Ovary (tissue), 9 donors: ENCODE results near the gene DNAJC7. TPM values are rescaled to one million over a fixed set of nuclear protein-coding genes. Genes with fewer than 3 reads are reported as not detected.
A peak's percentile ranks its signal among the peaks of the same experiment; 100 is the strongest.

Source experiments
- DNase-seq, 5 donors: peaks; one replicate each; pipeline ENCODE4 v3.0.0-alpha.2; 2019 to 2020
- H3K27ac ChIP-seq, 2 donors: fragments of 200-600 bp; one replicate each; pipeline versions ENCODE4 v1.5.1 to v1.8.0; 2019 to 2022
- H3K27me3 ChIP-seq: fragments of 200-600 bp; one replicate; pipeline ENCODE4 v1.8.0; 2022
- H3K36me3 ChIP-seq: fragments of 200-600 bp; sonication (generic); one replicate; pipeline ENCODE4 v1.5.1; 2019
- H3K4me1 ChIP-seq: one replicate; pipeline ENCODE4 v1.8.1; 2013; ENCODE audit warnings: mild to moderate bottlenecking, moderate library complexity; ENCODE audit not compliant: insufficient read depth
- H3K4me3 ChIP-seq: fragments of 200-600 bp; sonication (generic); one replicate; pipeline ENCODE4 v1.5.1; 2017
- H3K9me3 ChIP-seq, 2 donors: fragments of 200-600 bp in 1 of 2; sonication (generic) in 1 of 2; one replicate each; pipeline versions ENCODE4 v1.5.1 to v1.8.1; 2013 to 2019; ENCODE audit warnings: mild to moderate bottlenecking in 1 of 2, moderate library complexity in 1 of 2
- EP300 ChIP-seq: sonication (generic); formaldehyde crosslinking; IDR thresholded peaks from one replicate; pipeline ENCODE4 v1.6.1; 2017; ENCODE audit warnings: antibody characterized with exemption
- POLR2A ChIP-seq: fragments of 450-650 bp; IDR thresholded peaks from one replicate; pipeline ENCODE4 v1.6.1; 2017; ENCODE audit warnings: antibody characterized with exemption, mild to moderate bottlenecking, moderate library complexity
- WGBS, 3 donors: extraction: QIAGEN DNeasy Blood & Tissue Kit in 1 of 3; methylation state at CpG; one replicate each; pipeline versions ENCODE4 v1.1.5 to v1.1.7; 2013 to 2017; 5-methylcytosine and 5-hydroxymethylcytosine counted together
- intact Hi-C, 4 donors: fragments of 100-400 bp; cut with DNase I; formaldehyde crosslinking; loops; one replicate each; pipeline versions ENCODE4 v1.11.0 to v1.15.1; 2022 to 2023
- polyA plus RNA-seq, 2 donors: library from polyadenylated mRNA; stranded (reverse); fragments of 200-250 nt in 1 of 2; fragments of 350-450 nt in 1 of 2; fragmentation: Illumina TruSeq in 1 of 2; extraction: RNeasy Lipid Tissue Mini Kit (QIAGEN cat#74804) in 1 of 2; gene quantifications; one replicate each; pipeline ENCODE4 v1.2.3, GENCODE V29; 2013 to 2014
- total RNA-seq, 7 donors: library from RNA; depleted of rRNA in 2 of 7; stranded (reverse); fragments of >200 nt in 2 of 7; fragmentation: NEBNext Ultra II Directional in 3 of 7; extraction: Animal tissue kit (Norgen Biotek cat#: 25700) in 3 of 7; gene quantifications; one replicate each; pipeline versions ENCODE4 v1.1.0 to v1.2.4, GENCODE V29; 2016 to 2023
- TF ChIP-seq, protein P1 (sequence below), 3 donors: fragments of 450-650 bp in 2 of 3; fragments of 200-600 bp in 1 of 3; IDR thresholded peaks; one replicate each; pipeline versions ENCODE4 v1.5.1 to v1.8.0; 2016 to 2022; ENCODE audit warnings: antibody characterized with exemption in 3 of 3, mild to moderate bottlenecking in 1 of 3
- donor health status: DM: no; HTN: no; CAD: no; lungs with moderate emphysema.
- donor health status: DM: no; HTN: no; CAD: no.
- donor health status: Bipolar disorder and iron deficiency.
- donor health status: DM: yes; HTN: yes; CAD: no.
- donor health status: DM: no; HTN: no; CAD: no.
- donor health status: DM: yes; HTN: yes; CAD: no.

The DNAJC7 gene
- total and polyA plus RNA-seq, 9 donors: 37.7 to 102 (median 70.1) TPM

DNA sequence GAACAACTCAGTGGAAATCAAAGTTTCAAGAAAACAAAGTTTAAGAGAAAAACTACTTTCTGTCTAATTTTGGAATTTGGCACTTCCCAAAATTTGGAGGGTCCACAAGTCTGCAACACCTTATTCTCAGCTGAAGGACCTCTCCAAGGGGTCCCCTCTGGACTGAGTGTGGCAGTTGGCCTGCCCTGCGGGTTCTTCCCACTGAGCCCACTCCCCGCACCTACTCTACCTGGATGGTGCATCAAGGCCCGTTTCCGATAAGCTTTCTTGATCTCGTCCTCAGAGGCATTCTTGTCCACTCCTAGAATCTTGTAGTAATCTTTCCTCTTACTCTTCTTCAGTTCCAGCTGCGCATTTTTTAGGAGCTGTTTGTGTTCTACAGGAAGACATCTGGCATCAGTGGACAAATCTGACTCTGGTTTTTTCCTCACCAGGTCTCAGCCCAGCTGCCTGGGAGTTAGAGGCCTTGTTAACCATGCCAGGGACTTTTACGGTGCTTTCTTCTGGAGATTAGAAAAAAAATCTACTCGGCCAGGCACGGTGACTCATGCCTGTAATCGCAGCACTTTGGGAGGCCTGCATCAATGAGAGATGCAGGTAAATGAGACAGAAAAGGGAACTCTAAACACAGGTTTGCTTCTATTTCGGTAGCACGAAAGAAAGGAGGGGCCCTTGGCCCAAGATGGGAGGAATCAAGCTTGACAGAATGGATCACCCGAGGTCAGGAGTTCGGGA lies 35.0 kb downstream of the DNAJC7 start:
- no peaks in the 10 kb centered on the region for H3K9me3 ChIP-seq
- 71 to 79% (median 74%) methylated on average over 14 of the region's 14 CpGs for WGBS, 3 donors
- no peak overlapping the region for H3K4me3 ChIP-seq
- H3K36me3 ChIP-seq: no peaks in the 10 kb centered on the region
- H3K4me1 ChIP-seq: no peaks in the 10 kb centered on the region
- DNase-seq: peak in 1 of 5 donors; percentile 8
- H3K27ac ChIP-seq: no peak overlapping the region
- intact Hi-C loops: no loop called here
- no peak for TF ChIP-seq EP300
- H3K27me3 ChIP-seq: no peaks in the 10 kb centered on the region

DNA sequence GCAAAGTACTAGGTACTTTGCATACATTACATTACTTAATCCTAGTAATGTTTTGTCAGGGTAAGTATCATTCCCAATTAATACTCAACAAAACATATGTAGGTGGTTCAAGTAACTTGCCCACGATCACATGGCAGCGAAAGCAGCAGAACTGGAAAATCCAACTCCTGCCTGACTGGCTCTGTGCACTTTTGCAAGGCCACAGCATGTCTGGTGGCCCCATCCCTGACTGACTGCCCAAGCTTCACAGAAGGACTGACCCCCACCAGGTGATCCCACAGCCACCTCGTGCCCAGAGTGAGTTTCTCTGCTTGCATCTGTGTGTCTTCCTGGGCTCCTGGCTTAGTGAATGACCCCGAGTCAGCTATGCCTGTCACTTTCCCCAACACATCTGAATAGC lies 39.2 kb downstream of the DNAJC7 start:
- intact Hi-C loops: no loop called here

DNA sequence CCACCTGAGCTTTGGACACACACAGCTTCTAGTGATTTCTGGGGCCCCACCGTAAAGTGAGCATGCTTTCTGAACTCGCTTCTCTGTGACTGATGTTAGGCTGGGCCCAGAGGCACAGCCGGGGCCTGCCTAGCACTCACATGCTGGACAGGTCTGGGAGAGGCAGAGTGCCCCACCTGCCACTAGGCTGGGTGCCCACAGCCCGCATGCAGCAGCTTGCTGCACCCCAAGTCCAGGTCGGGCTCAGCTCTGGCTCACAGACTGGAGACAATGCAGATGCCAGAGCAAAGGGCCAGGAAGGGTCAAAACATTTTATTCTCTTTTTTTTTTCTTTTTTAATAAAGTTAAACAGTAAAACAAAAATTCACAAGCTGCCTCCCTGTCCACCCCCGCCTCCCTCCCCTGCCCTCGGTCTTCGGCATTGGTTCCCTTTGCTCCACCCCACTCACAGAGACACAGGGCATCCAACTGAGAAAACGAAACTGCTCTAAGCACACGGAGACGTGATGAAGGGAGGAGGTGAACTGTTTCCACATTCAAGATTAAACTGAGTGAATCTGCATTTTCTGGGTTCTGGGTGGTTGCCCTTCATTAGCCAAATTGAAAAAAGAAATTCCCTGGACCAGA lies 41.0 kb downstream of the DNAJC7 start:
- no peak overlapping the region for H3K4me3 ChIP-seq
- H3K27me3 ChIP-seq: no peaks in the 10 kb centered on the region
- 19 to 31% (median 23%) methylated on average over 11 of the region's 11 CpGs for WGBS, 3 donors
- intact Hi-C loops: no loop called here
- peaks cover 6% of the 10 kb centered on the region for H3K4me1 ChIP-seq
- peak overlapping the region; percentile 22 to 76 for H3K27ac ChIP-seq
- TF ChIP-seq, protein P1, sequence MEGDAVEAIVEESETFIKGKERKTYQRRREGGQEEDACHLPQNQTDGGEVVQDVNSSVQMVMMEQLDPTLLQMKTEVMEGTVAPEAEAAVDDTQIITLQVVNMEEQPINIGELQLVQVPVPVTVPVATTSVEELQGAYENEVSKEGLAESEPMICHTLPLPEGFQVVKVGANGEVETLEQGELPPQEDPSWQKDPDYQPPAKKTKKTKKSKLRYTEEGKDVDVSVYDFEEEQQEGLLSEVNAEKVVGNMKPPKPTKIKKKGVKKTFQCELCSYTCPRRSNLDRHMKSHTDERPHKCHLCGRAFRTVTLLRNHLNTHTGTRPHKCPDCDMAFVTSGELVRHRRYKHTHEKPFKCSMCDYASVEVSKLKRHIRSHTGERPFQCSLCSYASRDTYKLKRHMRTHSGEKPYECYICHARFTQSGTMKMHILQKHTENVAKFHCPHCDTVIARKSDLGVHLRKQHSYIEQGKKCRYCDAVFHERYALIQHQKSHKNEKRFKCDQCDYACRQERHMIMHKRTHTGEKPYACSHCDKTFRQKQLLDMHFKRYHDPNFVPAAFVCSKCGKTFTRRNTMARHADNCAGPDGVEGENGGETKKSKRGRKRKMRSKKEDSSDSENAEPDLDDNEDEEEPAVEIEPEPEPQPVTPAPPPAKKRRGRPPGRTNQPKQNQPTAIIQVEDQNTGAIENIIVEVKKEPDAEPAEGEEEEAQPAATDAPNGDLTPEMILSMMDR (IDR thresholded peaks at IDR 0.05): no peak
- TF ChIP-seq POLR2A (no peak), EP300 (no peak)
- DNase-seq: peak; percentile 57 to 75 (median 67)
- H3K9me3 ChIP-seq: no peaks in the 10 kb centered on the region
- H3K36me3 ChIP-seq: no peaks in the 10 kb centered on the region

More for the DNA sequence above, 39.2 kb downstream of the DNAJC7 start:
- 86 to 90% (median 89%) methylated on average over 4 of the region's 4 CpGs for WGBS, 3 donors
- Histone ChIP-seq H3K9me3 (no peaks in the 10 kb centered on the region), H3K36me3 (no peaks in the 10 kb centered on the region), H3K4me1 (peaks cover 5% of the 10 kb centered on the region), H3K4me3 (no peak overlapping the region), H3K27me3 (no peaks in the 10 kb centered on the region), H3K27ac (no peak overlapping the region)
- TF ChIP-seq, protein P1 (IDR thresholded peaks at IDR 0.05): no peak
- TF ChIP-seq POLR2A: no peak
- no peak for TF ChIP-seq EP300
- DNase-seq: peak in 1 of 5 donors; percentile 14

DNA sequence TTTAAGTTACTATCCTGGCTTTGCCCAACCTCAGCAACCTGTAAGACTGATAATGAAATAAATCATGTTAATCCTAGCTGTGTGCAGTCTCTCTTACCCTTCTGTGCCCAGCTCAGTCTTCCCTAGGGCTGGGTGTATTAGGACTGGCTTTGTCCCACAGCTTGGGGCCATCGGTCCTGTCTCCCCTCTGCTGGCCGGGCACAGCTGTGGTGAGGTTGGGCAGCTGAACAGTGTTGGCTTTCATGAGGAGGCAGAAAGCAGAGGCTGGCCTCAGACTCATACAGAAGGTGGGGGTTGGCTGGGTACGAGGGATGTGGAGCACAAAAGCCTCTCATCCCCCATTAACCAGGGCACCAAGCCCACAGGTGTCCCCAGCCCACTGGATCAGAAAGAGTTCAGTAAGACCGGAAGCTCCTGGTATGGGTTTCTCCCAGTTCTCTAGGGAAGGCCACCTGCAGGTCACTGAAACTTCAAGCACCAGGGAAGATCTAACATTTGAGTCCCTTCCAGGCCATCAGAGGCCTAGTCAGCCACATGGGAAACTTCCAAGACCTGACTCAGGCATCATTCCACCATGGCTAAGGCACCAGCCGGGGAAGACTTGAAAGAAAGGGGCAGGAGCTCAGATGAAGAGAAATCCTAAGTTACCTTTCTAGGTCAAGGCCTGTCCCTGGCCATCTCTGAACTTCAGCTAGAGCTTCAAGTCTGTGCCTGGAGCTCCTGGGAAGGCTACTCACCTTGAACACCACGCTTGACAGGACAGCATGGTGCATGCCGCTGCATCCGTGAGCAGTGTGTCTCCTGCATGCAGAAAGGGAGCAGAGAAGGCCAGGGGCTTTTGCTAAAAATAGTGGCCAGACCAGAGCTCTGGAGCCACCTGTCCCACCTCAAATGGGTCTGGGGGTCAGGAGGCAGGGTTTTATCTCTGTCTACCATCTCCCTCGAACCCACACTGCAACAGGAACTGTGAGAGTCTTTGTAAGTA lies 41.8 kb downstream of the DNAJC7 start:
- no peak overlapping the region for H3K4me3 ChIP-seq
- H3K27ac ChIP-seq: peak overlapping the region in 1 of 2 donors; percentile 76
- WGBS, 3 donors: 79 to 85% (median 81%) methylated on average over 9 of the region's 9 CpGs
- TF ChIP-seq POLR2A (no peak), EP300 (no peak)
- TF ChIP-seq, protein P1 (IDR thresholded peaks at IDR 0.05): no peak
- H3K27me3 ChIP-seq: no peaks in the 10 kb centered on the region
- no peak for DNase-seq
- intact Hi-C loops: no loop called here
- H3K9me3 ChIP-seq: no peaks in the 10 kb centered on the region
- peaks cover 6% of the 10 kb centered on the region for H3K4me1 ChIP-seq
- no peaks in the 10 kb centered on the region for H3K36me3 ChIP-seq
